ENCODE results near the gene MTMR12.

MTMR12 gene

DNA sequence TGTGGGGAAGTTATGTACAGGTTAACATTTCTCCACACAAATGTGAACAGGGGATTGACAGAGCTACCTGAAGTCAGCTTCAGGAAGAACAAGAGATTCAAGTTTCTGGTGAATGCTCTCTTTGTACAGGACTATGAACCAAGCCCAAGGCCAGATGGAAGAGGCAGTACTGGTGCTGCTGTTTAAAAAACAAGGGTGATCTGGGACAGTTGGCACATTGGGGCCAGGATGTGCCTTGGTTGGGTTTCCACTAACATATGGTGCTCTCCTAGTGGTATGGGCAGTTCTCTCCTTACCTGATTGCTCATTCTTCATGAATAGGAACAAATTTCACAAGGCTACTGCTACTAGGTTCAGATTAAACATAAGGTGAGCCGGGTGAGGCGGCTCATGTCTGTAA lies 40.0 kb downstream of the MTMR12 start:
- TF ChIP-seq, protein P1, sequence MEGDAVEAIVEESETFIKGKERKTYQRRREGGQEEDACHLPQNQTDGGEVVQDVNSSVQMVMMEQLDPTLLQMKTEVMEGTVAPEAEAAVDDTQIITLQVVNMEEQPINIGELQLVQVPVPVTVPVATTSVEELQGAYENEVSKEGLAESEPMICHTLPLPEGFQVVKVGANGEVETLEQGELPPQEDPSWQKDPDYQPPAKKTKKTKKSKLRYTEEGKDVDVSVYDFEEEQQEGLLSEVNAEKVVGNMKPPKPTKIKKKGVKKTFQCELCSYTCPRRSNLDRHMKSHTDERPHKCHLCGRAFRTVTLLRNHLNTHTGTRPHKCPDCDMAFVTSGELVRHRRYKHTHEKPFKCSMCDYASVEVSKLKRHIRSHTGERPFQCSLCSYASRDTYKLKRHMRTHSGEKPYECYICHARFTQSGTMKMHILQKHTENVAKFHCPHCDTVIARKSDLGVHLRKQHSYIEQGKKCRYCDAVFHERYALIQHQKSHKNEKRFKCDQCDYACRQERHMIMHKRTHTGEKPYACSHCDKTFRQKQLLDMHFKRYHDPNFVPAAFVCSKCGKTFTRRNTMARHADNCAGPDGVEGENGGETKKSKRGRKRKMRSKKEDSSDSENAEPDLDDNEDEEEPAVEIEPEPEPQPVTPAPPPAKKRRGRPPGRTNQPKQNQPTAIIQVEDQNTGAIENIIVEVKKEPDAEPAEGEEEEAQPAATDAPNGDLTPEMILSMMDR (IDR thresholded peaks at IDR 0.05; ENCODE audit: insufficient read depth, missing control alignments): no peak
- no peak for FAIRE-seq
- no peak for DNase-seq (ENCODE audit: insufficient read length, low spot score)

- FAIRE-seq (no peak), DNase-seq (ENCODE audit: insufficient read length, low spot score) (no peak)
- TF ChIP-seq, protein P1 (IDR thresholded peaks at IDR 0.05; ENCODE audit: insufficient read depth, missing control alignments): no peak
These were observed 41.8 kb downstream of the MTMR12 start for GRCh38 chr5:32270946-32271345.

DNA sequence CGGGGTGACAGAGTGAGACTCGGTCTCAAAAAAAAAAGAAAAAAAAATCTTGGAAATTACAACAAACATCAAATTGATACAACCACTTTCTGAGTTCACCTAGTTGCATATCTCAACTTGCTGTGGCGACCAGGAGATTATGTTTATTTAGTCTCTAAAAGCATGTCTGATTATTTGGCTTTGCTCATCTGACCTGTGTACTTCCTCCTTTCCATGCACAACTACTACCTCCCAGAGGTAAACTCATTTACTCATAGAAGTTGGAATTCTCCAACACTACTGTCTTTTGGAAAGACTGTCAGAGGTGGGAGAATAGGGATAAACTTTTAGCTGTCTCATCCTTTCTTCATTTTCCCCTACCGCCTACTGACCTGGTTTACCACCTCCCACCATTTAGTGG lies 42.6 kb downstream of the MTMR12 start:
- FAIRE-seq (no peak), DNase-seq (ENCODE audit: insufficient read length, low spot score) (no peak)
- TF ChIP-seq, protein P1 (IDR thresholded peaks at IDR 0.05; ENCODE audit: insufficient read depth, missing control alignments): no peak

GRCh38 chr5:32265902-32266301 lies 46.8 kb downstream of the MTMR12 start:
- FAIRE-seq: no peak
- no peak for DNase-seq (ENCODE audit: insufficient read length, low spot score)
- TF ChIP-seq, protein P1 (IDR thresholded peaks at IDR 0.05; ENCODE audit: insufficient read depth, missing control alignments): no peak

- TF ChIP-seq, protein P1 (IDR thresholded peaks at IDR 0.05; ENCODE audit: insufficient read depth, missing control alignments): no peak
- FAIRE-seq: no peak
These were observed 47.7 kb downstream of the MTMR12 start for GRCh38 chr5:32264957-32265572.

DNA sequence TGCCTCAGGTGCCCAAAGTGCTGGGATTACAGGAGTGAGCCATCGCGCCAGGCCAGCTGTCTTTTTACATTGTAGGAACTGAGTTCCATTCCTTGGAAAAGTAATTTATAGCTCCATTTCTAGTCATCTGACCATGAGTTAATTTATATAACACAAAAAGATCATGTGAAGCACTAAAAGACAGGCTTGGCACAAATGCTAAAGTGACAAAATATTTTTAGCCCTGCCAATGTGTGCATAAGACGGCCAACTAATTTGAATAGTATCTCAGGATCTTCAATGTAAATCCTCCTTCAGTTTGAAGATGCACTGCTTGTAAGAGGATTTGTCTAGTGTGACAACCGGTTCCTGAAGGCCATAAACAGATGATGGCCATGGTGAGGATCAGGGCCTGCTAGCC lies 49.1 kb downstream of the MTMR12 start:
- FAIRE-seq (no peak), DNase-seq (ENCODE audit: insufficient read length, low spot score) (no peak)
- TF ChIP-seq, protein P1 (IDR thresholded peaks at IDR 0.05; ENCODE audit: insufficient read depth, missing control alignments): no peak

More at GRCh38 chr5:32264957-32265572, 47.7 kb downstream of the MTMR12 start:
- no peak for DNase-seq (ENCODE audit: insufficient read length, low spot score)

GRCh38 chr5:32261198-32261597 lies 51.5 kb downstream of the MTMR12 start:
- DNase-seq (ENCODE audit: insufficient read length, low spot score): no peak
- no peak for FAIRE-seq
- TF ChIP-seq, protein P1 (IDR thresholded peaks at IDR 0.05; ENCODE audit: insufficient read depth, missing control alignments): no peak

All from D721Med (cell line).